Measurements from ENCODE around the gene MAML3.

Gene MAML3

GRCh38 chr4:139781066-139781465 lies 372.9 kb downstream of the MAML3 start:
- DNase-seq (ENCODE audit: low read depth) = no peak

- no peak for DNase-seq (ENCODE audit: low read depth)
Observed at GRCh38 chr4:139779691-139780090, 374.3 kb downstream of the MAML3 start.

GRCh38 chr4:139777757-139778156 lies 376.2 kb downstream of the MAML3 start:
- DNase-seq (ENCODE audit: low read depth) = no peak

GRCh38 chr4:139776235-139776634 lies 377.7 kb downstream of the MAML3 start:
- DNase-seq (ENCODE audit: low read depth) = no peak

GRCh38 chr4:139774759-139775487 lies 379.1 kb downstream of the MAML3 start:
- DNase-seq (ENCODE audit: low read depth) = no peak

GRCh38 chr4:139773560-139774318 lies 380.2 kb downstream of the MAML3 start:
- DNase-seq (ENCODE audit: low read depth) = no peak

GRCh38 chr4:139770361-139770760 lies 383.6 kb downstream of the MAML3 start:
- no peak for DNase-seq (ENCODE audit: low read depth)

GRCh38 chr4:139769364-139769763 lies 384.6 kb downstream of the MAML3 start:
- no peak for DNase-seq (ENCODE audit: low read depth)

- no peak for DNase-seq (ENCODE audit: low read depth)
Observed at GRCh38 chr4:139768896-139769295, 385.1 kb downstream of the MAML3 start.

- DNase-seq (ENCODE audit: low read depth) = no peak
Observed at GRCh38 chr4:139768366-139768765, 385.6 kb downstream of the MAML3 start.

GRCh38 chr4:139767585-139767984 lies 386.4 kb downstream of the MAML3 start:
- DNase-seq (ENCODE audit: low read depth) = no peak

- no peak for DNase-seq (ENCODE audit: low read depth)
Observed at GRCh38 chr4:139767168-139767567, 386.8 kb downstream of the MAML3 start.

- no peak for DNase-seq (ENCODE audit: low read depth)
Observed at GRCh38 chr4:139764686-139765310, 389.2 kb downstream of the MAML3 start.

- DNase-seq (ENCODE audit: low read depth) = no peak
Observed at GRCh38 chr4:139764182-139764581, 389.8 kb downstream of the MAML3 start.

GRCh38 chr4:139763672-139764071 lies 390.3 kb downstream of the MAML3 start:
- DNase-seq (ENCODE audit: low read depth) = no peak

- no peak for DNase-seq (ENCODE audit: low read depth)
Observed at GRCh38 chr4:139763205-139763604, 390.8 kb downstream of the MAML3 start.

GRCh38 chr4:139762720-139763119 lies 391.3 kb downstream of the MAML3 start:
- DNase-seq (ENCODE audit: low read depth) = no peak

- no peak for DNase-seq (ENCODE audit: low read depth)
Observed at GRCh38 chr4:139761461-139761860, 392.5 kb downstream of the MAML3 start.

- no peak for DNase-seq (ENCODE audit: low read depth)
Observed at GRCh38 chr4:139760567-139760966, 393.4 kb downstream of the MAML3 start.

- DNase-seq (ENCODE audit: low read depth) = no peak
Observed at GRCh38 chr4:139759097-139759496, 394.9 kb downstream of the MAML3 start.

- no peak for DNase-seq (ENCODE audit: low read depth)
Observed at GRCh38 chr4:139756391-139757180, 397.4 kb downstream of the MAML3 start.

- no peak for DNase-seq (ENCODE audit: low read depth)
Observed at GRCh38 chr4:139754938-139755337, 399.0 kb downstream of the MAML3 start.

All from activated T-helper 1 cell treated with Interleukin-2 at 50 U/mL for 16 hours (primary cell).